ENCODE data around the gene CASQ2.
A peak's percentile ranks its signal among the peaks of the same experiment; 100 is the strongest.

The CASQ2 gene

DNA sequence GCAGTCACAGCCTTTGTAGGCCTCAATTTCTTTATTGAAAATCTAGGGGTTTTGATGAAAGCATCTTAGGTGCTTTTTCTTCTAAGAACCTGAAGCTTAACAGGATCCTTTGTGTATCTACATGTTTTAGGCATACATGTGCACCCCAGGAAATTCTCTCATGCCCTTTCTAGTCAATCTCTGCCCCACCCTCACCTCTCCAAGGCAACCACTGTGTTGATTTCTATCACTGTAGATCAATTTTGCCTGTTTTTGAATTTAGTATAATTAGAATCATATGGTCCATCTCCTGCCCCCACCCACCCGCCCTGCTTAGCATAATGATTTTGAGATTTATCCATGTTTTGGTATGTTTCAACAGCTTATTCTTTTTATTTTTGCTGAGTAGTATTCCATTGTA is 107.4 kb downstream of the CASQ2 start:
- FAIRE-seq (no peak), DNase-seq (ENCODE audit: insufficient read length, low spot score) (no peak)
- no peak for TF ChIP-seq POLR2A (IDR thresholded peaks at IDR 0.05; ENCODE audit: low read depth, low read length)
- no peak for TF ChIP-seq TAF1 (IDR thresholded peaks at IDR 0.05; ENCODE audit: low read depth, low read length)
- TF ChIP-seq POLR2AphosphoS5 (IDR thresholded peaks at IDR 0.05; ENCODE audit: low read depth, low read length), result no peak
- TF ChIP-seq PAX5 (IDR thresholded peaks at IDR 0.05; ENCODE audit: insufficient read depth, low read length, severe bottlenecking), result no peak
- no peak for TF ChIP-seq SPI1 (IDR thresholded peaks at IDR 0.05; ENCODE audit: low read depth, low read length)
- no peak for TF ChIP-seq POU2F2 (IDR thresholded peaks at IDR 0.05; ENCODE audit: low read depth, low read length)

DNA sequence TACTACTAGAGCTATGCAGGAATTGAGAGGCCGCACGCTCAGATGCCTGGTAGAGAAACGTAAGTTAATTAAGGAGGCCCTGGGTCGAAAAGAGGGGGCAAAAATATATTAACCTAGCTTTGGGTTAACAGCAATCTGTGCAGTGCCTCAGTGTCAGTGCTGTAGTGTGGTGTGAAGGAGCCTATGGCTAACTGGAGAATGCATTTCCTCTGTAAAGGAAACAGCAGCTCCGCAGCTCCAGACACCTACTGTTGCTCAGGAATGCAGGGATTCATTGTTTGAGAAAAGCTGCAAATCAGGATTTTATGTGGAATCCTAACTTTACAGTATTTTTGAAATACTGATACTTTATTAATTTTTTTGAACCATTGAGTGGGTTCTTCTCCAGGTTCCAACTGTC is 108.4 kb downstream of the CASQ2 start:
- no peak for TF ChIP-seq POLR2A (IDR thresholded peaks at IDR 0.05; ENCODE audit: low read depth, low read length)
- no peak for TF ChIP-seq POLR2AphosphoS5 (IDR thresholded peaks at IDR 0.05; ENCODE audit: low read depth, low read length)
- TF ChIP-seq TAF1 (IDR thresholded peaks at IDR 0.05; ENCODE audit: low read depth, low read length), result no peak
- no peak for TF ChIP-seq POU2F2 (IDR thresholded peaks at IDR 0.05; ENCODE audit: low read depth, low read length)
- no peak for TF ChIP-seq SPI1 (IDR thresholded peaks at IDR 0.05; ENCODE audit: low read depth, low read length)
- no peak for TF ChIP-seq PAX5 (IDR thresholded peaks at IDR 0.05; ENCODE audit: insufficient read depth, low read length, severe bottlenecking)
- DNase-seq (ENCODE audit: insufficient read length, low spot score) (no peak), FAIRE-seq (no peak)

DNA sequence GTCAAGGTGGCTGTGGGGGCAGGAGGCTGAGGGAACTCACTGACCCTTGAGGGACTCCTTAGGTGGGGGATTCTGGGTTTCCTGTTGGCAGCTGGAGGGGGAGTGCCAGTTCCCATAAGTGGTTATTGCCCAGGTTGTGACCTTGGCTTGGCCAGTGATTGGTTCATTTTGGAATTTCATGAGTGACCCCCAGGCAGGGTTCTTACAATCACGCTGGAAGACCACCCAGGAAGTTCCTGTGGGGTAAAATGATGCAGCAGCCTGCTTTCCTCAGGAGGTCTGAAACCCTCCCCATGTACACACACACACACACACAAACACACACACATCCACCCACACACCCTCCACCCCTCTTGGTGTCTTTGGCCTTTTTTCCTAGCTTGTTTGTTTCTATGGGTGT is 109.9 kb downstream of the CASQ2 start:
- FAIRE-seq (no peak), DNase-seq (ENCODE audit: insufficient read length, low spot score) (no peak)
- TF ChIP-seq POLR2AphosphoS5 (IDR thresholded peaks at IDR 0.05; ENCODE audit: low read depth, low read length) (no peak), SPI1 (IDR thresholded peaks at IDR 0.05; ENCODE audit: low read depth, low read length) (no peak), PAX5 (IDR thresholded peaks at IDR 0.05; ENCODE audit: insufficient read depth, low read length, severe bottlenecking) (no peak), TAF1 (IDR thresholded peaks at IDR 0.05; ENCODE audit: low read depth, low read length) (no peak), POLR2A (IDR thresholded peaks at IDR 0.05; ENCODE audit: low read depth, low read length) (no peak), POU2F2 (IDR thresholded peaks at IDR 0.05; ENCODE audit: low read depth, low read length) (no peak)

GRCh38 chr1:115656461-115657077 is 111.9 kb downstream of the CASQ2 start:
- DNase-seq (ENCODE audit: insufficient read length, low spot score), result no peak

DNA sequence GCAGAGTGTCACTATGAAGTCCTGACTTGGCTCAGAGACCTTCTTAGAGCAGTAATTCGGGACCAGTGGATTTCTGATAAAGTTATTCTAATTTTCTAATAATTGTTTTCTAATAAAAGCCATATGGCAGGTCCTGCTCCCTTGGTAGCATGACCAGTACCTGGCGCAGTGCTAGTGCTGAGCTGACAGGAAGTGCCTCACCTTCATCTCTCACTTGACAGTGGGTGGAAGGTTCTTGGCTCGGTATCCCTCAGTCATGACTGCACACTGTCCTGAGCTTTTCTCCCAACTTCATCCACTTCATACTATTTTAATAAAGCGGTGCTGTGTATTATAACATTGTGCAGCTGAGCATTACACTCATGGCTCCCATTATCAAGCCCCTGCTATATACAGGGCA is 112.6 kb downstream of the CASQ2 start:
- DNase-seq (ENCODE audit: insufficient read length, low spot score), result no peak
- FAIRE-seq, result no peak
- TF ChIP-seq TAF1 (IDR thresholded peaks at IDR 0.05; ENCODE audit: low read depth, low read length) (no peak), POU2F2 (IDR thresholded peaks at IDR 0.05; ENCODE audit: low read depth, low read length) (no peak), SPI1 (IDR thresholded peaks at IDR 0.05; ENCODE audit: low read depth, low read length) (no peak), POLR2AphosphoS5 (IDR thresholded peaks at IDR 0.05; ENCODE audit: low read depth, low read length) (no peak), POLR2A (IDR thresholded peaks at IDR 0.05; ENCODE audit: low read depth, low read length) (no peak), PAX5 (IDR thresholded peaks at IDR 0.05; ENCODE audit: insufficient read depth, low read length, severe bottlenecking) (no peak)

More at GRCh38 chr1:115656461-115657077, 111.9 kb downstream of the CASQ2 start:
- TF ChIP-seq SPI1 (IDR thresholded peaks at IDR 0.05; ENCODE audit: low read depth, low read length) (no peak), PAX5 (IDR thresholded peaks at IDR 0.05; ENCODE audit: insufficient read depth, low read length, severe bottlenecking) (no peak), POU2F2 (IDR thresholded peaks at IDR 0.05; ENCODE audit: low read depth, low read length) (no peak)
- no peak for FAIRE-seq

- no peak for DNase-seq (ENCODE audit: insufficient read length, low spot score)
- TF ChIP-seq TAF1 (IDR thresholded peaks at IDR 0.05; ENCODE audit: low read depth, low read length) (no peak), PAX5 (IDR thresholded peaks at IDR 0.05; ENCODE audit: insufficient read depth, low read length, severe bottlenecking) (no peak), POLR2AphosphoS5 (IDR thresholded peaks at IDR 0.05; ENCODE audit: low read depth, low read length) (no peak), POLR2A (IDR thresholded peaks at IDR 0.05; ENCODE audit: low read depth, low read length) (no peak), SPI1 (IDR thresholded peaks at IDR 0.05; ENCODE audit: low read depth, low read length) (no peak), POU2F2 (IDR thresholded peaks at IDR 0.05; ENCODE audit: low read depth, low read length) (no peak)
Measured at GRCh38 chr1:115655306-115655663, 113.2 kb downstream of the CASQ2 start.

GRCh38 chr1:115654663-115655305 is 113.7 kb downstream of the CASQ2 start:
- TF ChIP-seq POLR2A (IDR thresholded peaks at IDR 0.05; ENCODE audit: low read depth, low read length) (no peak), TAF1 (IDR thresholded peaks at IDR 0.05; ENCODE audit: low read depth, low read length) (no peak), PAX5 (IDR thresholded peaks at IDR 0.05; ENCODE audit: insufficient read depth, low read length, severe bottlenecking) (no peak), POLR2AphosphoS5 (IDR thresholded peaks at IDR 0.05; ENCODE audit: low read depth, low read length) (no peak)
- no peak for DNase-seq (ENCODE audit: insufficient read length, low spot score)
- FAIRE-seq, result no peak

More at GRCh38 chr1:115655306-115655663, 113.2 kb downstream of the CASQ2 start:
- peak; percentile 40 for FAIRE-seq

DNA sequence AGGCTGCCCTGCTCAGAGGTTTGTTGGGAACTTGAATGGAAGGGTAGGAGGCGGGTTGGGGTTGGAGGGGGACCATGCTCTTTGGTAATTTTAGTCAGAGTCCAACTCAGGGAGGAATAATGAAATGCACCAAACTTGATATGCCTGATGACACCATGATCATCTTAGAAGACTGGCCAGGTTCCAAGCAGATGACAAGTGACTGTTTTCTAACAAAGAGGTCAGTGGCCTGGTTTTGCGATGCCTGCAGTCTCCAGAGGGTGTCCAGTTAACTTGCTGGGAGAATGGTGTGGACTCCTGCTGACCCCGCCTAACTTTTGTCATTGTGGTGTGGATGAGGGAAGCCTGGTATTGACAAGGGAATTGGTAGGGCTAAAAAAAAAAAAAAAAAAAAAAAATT is 114.4 kb downstream of the CASQ2 start:
- FAIRE-seq, result no peak
- TF ChIP-seq SPI1 (IDR thresholded peaks at IDR 0.05; ENCODE audit: low read depth, low read length), result no peak
- TF ChIP-seq POLR2AphosphoS5 (IDR thresholded peaks at IDR 0.05; ENCODE audit: low read depth, low read length), result no peak
- TF ChIP-seq PAX5 (IDR thresholded peaks at IDR 0.05; ENCODE audit: insufficient read depth, low read length, severe bottlenecking), result no peak
- no peak for TF ChIP-seq TAF1 (IDR thresholded peaks at IDR 0.05; ENCODE audit: low read depth, low read length)
- no peak for TF ChIP-seq POLR2A (IDR thresholded peaks at IDR 0.05; ENCODE audit: low read depth, low read length)

GRCh38 chr1:115652236-115652788 is 116.2 kb downstream of the CASQ2 start:
- TF ChIP-seq PAX5 (IDR thresholded peaks at IDR 0.05; ENCODE audit: insufficient read depth, low read length, severe bottlenecking) (no peak), SPI1 (IDR thresholded peaks at IDR 0.05; ENCODE audit: low read depth, low read length) (no peak), POLR2AphosphoS5 (IDR thresholded peaks at IDR 0.05; ENCODE audit: low read depth, low read length) (no peak), POU2F2 (IDR thresholded peaks at IDR 0.05; ENCODE audit: low read depth, low read length) (no peak), POLR2A (IDR thresholded peaks at IDR 0.05; ENCODE audit: low read depth, low read length) (no peak), TAF1 (IDR thresholded peaks at IDR 0.05; ENCODE audit: low read depth, low read length) (no peak)
- DNase-seq (ENCODE audit: insufficient read length, low spot score) (no peak), FAIRE-seq (no peak)

More for the DNA sequence above, 114.4 kb downstream of the CASQ2 start:
- no peak for DNase-seq (ENCODE audit: insufficient read length, low spot score)
